GM19043 (cell line): ENCODE results near the gene CIB1.
"Not testable (repeated sequence)": the region's sequence is repeated elsewhere in the genome, so short reads cannot be mapped to it uniquely, and the experiment has no call there.

Experiments
- ATAC-seq: cut with Tn5 transposase; IDR thresholded peaks from one replicate; pipeline ENCODE4 v1.9.1; 2021; ENCODE audit warnings: low read depth; ENCODE audit not compliant: unreplicated experiment

Gene CIB1

GRCh38 chr15:90233387-90234095, at the start of gene CIB1:
Gene CIB1 (minus strand): TSS chr15:90233941. CDS start chr15:90233885, 56 bp downstream.
- ATAC-seq: peak; percentile 87

- not testable (repeated sequence) for ATAC-seq
These were observed 47.9 kb upstream of the CIB1 start for GRCh38 chr15:90281637-90282036.

GRCh38 chr15:90280743-90281142, 47.0 kb upstream of the CIB1 start:
- not testable (repeated sequence) for ATAC-seq

- not testable (repeated sequence) for ATAC-seq
These were observed 44.7 kb upstream of the CIB1 start for GRCh38 chr15:90278467-90278866.

- ATAC-seq: no peak
These were observed 37.9 kb upstream of the CIB1 start for GRCh38 chr15:90271459-90272166.

- ATAC-seq: no peak
These were observed 36.9 kb upstream of the CIB1 start for GRCh38 chr15:90270502-90271150.

- no peak for ATAC-seq
These were observed 34.7 kb upstream of the CIB1 start for GRCh38 chr15:90268415-90268814.

- ATAC-seq: no peak
These were observed 32.7 kb upstream of the CIB1 start for GRCh38 chr15:90266485-90266884.

GRCh38 chr15:90266061-90266431, 32.3 kb upstream of the CIB1 start:
- ATAC-seq: no peak

- ATAC-seq: peak; percentile 93
These were observed 31.7 kb upstream of the CIB1 start, which contains the start of gene NGRN for GRCh38 chr15:90265271-90266060. Gene NGRN (plus strand): TSS chr15:90265672. CDS start chr15:90265713, 41 bp downstream.

GRCh38 chr15:90264671-90265070, 30.9 kb upstream of the CIB1 start:
- no peak for ATAC-seq

GRCh38 chr15:90262426-90262825, 28.7 kb upstream of the CIB1 start:
- no peak for ATAC-seq

- no peak for ATAC-seq
These were observed 28.1 kb upstream of the CIB1 start for GRCh38 chr15:90261811-90262210.

- ATAC-seq: not testable (repeated sequence)
These were observed 27.0 kb upstream of the CIB1 start for GRCh38 chr15:90260731-90261130.

- peak; percentile 68 for ATAC-seq
These were observed 25.8 kb upstream of the CIB1 start for GRCh38 chr15:90259524-90259923.

- ATAC-seq: no peak
These were observed 24.0 kb upstream of the CIB1 start for GRCh38 chr15:90257776-90258175.

GRCh38 chr15:90249203-90249863, 15.6 kb upstream of the CIB1 start, which contains the start of gene TTLL13:
Gene TTLL13 (plus strand): TSS chr15:90249556. CDS start chr15:90250631, 1,075 bp downstream.
- ATAC-seq: peak; percentile 70

GRCh38 chr15:90248789-90249202, 15.1 kb upstream of the CIB1 start:
- ATAC-seq: no peak

GRCh38 chr15:90243943-90244639, 10.3 kb upstream of the CIB1 start:
- no peak for ATAC-seq
